Epithelial cell of proximal tubule (primary cell): Measurements from ENCODE around the gene LAMTOR2. TPM values are rescaled to one million over a fixed set of nuclear protein-coding genes. Genes with fewer than 3 reads are reported as not detected.

ENCODE experiments used
- DNase-seq: peaks from one replicate; pipeline ENCODE4 v3.0.0-alpha.2; 2011; ENCODE audit warnings: low read depth
- H3K4me3 ChIP-seq: 2 replicates; pipeline ENCODE4 v1.5.1; 2011; ENCODE audit warnings: low read depth, mild to moderate bottlenecking, low read length
- total RNA-seq: library from RNA; depleted of rRNA; stranded (reverse); fragments of >200 nt; gene quantifications from 2 replicates; pipeline ENCODE4 v1.2.3, GENCODE V29; 2015
- TF ChIP-seq, protein P1 (sequence below): conservative IDR thresholded peaks from 2 replicates; pipeline ENCODE4 v1.5.1; 2012; ENCODE audit warnings: low read depth, mild to moderate bottlenecking, low read length

The LAMTOR2 gene
- total RNA-seq, 1 donor from 2014 or later: 97.0 TPM

DNA sequence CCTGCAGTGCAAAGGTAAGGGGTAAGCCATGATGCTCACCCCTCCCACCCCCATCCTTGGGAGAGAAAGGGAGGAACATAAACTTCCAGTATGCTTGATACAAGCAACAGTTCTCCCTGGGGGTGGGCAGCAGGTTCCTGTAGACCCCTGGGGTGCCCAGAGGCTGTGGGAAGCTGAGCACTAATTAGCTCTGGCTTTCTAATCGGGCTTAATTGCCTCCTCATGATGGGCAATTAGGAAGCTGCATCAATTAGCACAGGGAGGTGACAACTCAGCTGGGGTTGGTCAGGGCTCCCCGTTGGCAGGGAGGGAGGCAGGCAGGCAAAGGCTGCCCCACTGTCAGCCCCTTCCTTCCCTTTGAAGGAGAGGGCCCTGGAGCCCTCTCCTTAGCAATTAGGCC lies 44.2 kb downstream of the LAMTOR2 start:
- TF ChIP-seq, protein P1, sequence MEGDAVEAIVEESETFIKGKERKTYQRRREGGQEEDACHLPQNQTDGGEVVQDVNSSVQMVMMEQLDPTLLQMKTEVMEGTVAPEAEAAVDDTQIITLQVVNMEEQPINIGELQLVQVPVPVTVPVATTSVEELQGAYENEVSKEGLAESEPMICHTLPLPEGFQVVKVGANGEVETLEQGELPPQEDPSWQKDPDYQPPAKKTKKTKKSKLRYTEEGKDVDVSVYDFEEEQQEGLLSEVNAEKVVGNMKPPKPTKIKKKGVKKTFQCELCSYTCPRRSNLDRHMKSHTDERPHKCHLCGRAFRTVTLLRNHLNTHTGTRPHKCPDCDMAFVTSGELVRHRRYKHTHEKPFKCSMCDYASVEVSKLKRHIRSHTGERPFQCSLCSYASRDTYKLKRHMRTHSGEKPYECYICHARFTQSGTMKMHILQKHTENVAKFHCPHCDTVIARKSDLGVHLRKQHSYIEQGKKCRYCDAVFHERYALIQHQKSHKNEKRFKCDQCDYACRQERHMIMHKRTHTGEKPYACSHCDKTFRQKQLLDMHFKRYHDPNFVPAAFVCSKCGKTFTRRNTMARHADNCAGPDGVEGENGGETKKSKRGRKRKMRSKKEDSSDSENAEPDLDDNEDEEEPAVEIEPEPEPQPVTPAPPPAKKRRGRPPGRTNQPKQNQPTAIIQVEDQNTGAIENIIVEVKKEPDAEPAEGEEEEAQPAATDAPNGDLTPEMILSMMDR: no peak
- no peak overlapping the region for H3K4me3 ChIP-seq
- DNase-seq: no peak

DNA sequence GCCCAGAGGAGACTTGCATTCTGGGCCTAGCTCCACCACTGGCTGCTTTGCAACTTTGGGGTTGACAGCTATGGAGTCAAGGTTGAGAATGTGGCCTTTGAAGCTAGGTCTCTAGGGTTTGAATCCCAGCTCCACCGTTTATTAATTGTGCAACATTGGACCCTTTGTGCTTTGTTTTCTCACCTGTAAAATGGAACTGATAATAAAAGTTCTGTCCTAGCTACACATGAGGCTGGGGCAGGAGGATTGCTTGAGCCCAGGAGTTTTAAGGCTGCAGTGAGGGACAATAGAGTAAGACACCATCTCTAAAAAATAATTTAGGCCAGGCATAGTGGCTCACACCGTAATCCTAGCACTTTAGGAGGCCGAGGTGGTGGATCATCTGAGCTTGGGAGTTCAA lies 44.7 kb downstream of the LAMTOR2 start:
- H3K4me3 ChIP-seq: no peak overlapping the region
- TF ChIP-seq, protein P1: no peak
- DNase-seq: no peak

DNA sequence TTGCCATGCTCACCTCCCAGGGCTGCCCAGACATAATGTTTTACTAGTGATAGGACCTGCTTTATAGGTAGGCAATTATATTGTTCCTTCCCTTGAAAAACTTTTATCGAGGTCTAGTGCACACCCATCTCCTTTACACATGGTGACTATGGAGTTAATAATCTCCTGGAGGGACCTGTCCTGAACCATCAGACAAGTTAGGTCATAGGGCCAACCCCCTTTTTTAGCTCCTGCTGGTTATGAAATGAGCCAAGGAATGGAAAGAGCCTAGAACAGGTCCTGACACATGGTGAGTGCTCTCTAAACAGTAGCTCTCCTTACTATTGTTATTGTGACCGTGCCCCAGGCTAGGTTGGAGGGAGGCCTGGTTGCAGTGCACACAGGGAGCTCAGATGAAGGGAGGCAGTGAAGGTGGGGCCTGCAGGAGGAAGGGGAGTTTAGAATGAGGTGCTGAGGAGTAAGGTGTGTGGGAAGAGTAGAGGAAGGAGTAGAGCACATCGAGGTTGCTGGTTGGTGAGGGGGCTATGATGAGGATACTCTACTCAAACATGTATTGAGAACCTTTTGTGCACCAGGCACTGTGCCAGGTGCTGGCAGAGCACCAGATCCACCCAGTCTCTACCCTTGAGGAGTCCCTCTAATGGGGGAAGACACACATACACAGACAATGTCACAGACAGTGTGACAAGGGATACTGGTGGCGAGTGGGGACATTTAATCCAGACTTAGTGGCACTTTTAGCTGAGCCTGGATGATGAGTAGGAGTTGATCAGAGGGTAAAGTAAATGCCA lies 45.8 kb downstream of the LAMTOR2 start:
- TF ChIP-seq, protein P1: no peak
- no peak for DNase-seq

DNA sequence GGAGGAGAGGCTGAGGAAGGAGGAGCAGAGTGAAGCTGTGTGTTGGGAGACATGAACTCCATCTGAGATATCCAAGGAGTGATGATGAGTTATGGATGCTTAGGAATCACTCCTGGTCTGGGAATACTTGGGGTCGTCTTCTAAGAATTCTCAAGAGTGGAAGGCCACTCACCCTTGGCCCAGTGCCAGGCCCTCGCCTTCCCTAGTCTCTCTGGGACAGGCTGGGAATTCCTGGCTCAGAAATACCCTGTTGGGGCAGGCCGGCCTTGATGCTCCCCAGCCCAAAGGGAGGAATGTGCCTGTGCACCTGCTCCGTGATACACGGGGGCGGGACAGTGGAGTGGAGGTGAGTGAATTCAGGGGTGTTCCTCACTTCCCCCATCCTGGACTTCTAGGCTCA lies 47.3 kb downstream of the LAMTOR2 start:
- H3K4me3 ChIP-seq: no peak overlapping the region
- TF ChIP-seq, protein P1: no peak
- DNase-seq: no peak

More for the DNA sequence above, 45.8 kb downstream of the LAMTOR2 start:
- no peak overlapping the region for H3K4me3 ChIP-seq

DNA sequence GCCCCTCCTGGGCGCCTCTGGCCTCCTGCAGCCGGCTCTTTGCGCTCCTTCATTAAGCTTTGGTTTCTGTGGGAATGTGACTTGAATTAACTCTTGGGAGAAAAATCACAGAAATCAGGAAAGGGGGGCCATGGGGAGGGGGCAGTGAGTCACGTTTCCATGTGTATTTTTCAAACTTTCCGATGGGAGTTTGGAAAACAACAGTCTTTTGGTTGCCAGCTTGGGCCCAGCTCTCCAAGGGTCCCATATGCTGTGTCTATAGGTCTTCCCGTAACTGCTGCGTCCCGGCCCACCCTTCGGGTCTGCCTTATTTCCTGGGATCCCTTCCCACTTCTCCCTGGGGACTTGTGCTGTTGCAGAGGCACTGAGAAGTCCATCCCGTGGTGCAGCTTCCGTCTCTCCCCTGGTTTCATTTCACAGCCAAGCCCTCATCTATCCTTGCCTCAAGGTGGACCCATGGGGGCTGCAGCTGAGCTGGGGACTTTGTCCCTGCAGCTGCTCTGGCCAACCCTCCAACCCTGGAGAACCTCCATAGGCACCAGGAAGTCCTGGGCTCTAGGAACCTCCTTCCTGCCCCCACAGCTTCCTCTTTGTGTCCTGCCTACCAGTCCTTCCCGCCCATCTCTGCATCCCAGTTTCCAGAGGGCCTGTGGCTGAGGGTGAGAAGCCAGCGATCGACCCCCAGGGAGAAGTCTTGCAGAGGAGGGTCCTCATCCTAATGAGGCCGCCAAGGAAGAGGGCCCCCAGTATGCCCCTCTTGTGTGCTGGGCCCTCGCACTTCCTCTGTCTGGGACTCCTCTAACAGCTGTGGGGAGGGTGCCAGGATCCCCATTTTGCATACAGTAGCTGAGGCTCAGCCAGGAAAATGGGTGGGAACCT lies 48.3 kb downstream of the LAMTOR2 start:
- TF ChIP-seq, protein P1: no peak
- DNase-seq: no peak
- H3K4me3 ChIP-seq: no peak overlapping the region

DNA sequence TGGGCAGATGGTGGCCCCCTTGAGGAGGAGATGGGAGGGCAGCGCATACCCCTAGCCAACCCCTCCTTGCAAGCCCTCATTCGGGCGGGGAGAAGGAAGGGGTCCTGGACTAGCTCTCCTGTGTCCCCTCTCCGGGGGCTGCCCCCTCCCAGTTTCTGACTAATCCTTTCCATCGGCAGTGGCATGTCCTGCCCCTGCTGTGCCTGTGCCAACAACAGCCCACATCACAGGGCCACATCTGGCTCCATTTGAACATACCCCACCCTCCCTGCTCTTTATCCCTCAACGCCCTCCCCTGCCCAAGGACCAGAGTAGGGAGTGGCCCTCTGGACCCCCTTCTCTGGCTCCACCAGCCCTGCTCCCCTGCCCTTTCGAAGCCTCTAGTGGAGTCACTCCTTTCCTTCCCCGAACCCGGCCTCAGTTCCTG lies 49.0 kb downstream of the LAMTOR2 start:
- no peak overlapping the region for H3K4me3 ChIP-seq
- no peak for DNase-seq
- TF ChIP-seq, protein P1: no peak
